Measurements from ENCODE around the gene EHF. TPM values are rescaled to one million over a fixed set of nuclear protein-coding genes. Genes with fewer than 3 reads are reported as not detected.

Gene EHF
- total and polyA plus RNA-seq, 2 of the 8 experiments (the other 6 are each of a cell fraction or from before 2014, with no cell fraction given): not detected

DNA sequence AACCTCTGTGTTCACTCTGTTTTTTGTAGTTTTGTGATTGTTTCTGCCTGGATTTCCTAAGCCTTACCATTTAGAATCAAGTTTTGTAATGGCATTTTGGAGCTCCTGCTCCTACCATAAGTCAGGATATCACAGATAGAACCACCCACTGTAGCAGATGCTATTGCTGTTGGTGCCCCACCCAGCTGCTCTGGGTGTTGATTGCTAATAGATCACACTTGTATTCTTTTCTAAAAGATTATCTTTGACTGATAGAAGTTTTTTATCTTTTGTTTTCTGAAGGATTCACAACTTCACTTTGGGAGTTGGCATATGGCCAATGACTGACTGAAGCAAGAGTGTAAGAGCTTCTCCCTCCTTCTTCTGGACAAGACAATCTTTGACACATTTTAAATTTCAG is 76.0 kb downstream of the EHF start:
- H3K14ac ChIP-seq (ENCODE audit: insufficient read length): no peak overlapping the region
- H3K36me3 ChIP-seq (ENCODE audit: control insufficient read depth in 2 of 4, insufficient read depth in 4 of 4, low read length in 3 of 4): peaks cover 0 to 8% (median 2%) of the 10 kb centered on the region in 4 experiments; a peak in 4 of 8 replicates
- no peaks in the 10 kb centered on the region for H3K9me3 ChIP-seq (ENCODE audit: insufficient read depth in 2 of 2, low read depth in 1 of 2, low read length in 1 of 2)
- H3K79me1 ChIP-seq (ENCODE audit: low read depth, low read length): no peaks in the 10 kb centered on the region; the same call in 1 of the 2 replicates
- POLR2A ChIA-PET (ENCODE audit: partially characterized antibody): no interaction called here
- no peak overlapping the region for H3K27ac ChIP-seq (ENCODE audit: low read depth, low read length)
- no peaks in the 10 kb centered on the region for H4K20me1 ChIP-seq (replicated peaks in 1 of 2; ENCODE audit: control insufficient read depth in 1 of 2, insufficient read depth in 2 of 2, low read length in 2 of 2)
- H4K5ac ChIP-seq (ENCODE audit: insufficient read length, low read depth, low read length): no peak overlapping the region
- H3K23ac ChIP-seq (ENCODE audit: insufficient read length): no peak overlapping the region
- H2AFZ ChIP-seq (ENCODE audit: low read length): no peak overlapping the region
- CTCF ChIA-PET (ENCODE audit: partially characterized antibody): interaction anchor here (0.6 kb wide), 1 partner anchor 17 kb away, joined by 3 read pairs; no protein-coding TSS in a partner anchor
- H2BK5ac ChIP-seq (ENCODE audit: low read depth, low read length): no peak overlapping the region
- FAIRE-seq: no peak
- no peak overlapping the region for H3K4me2 ChIP-seq (ENCODE audit: insufficient read depth in 1 of 2, low read depth in 2 of 2, low read length in 2 of 2)
- no peak overlapping the region for H2BK20ac ChIP-seq (ENCODE audit: low read length)
- no peak overlapping the region for H3K4ac ChIP-seq (replicated peaks; ENCODE audit: insufficient read length, low read depth, low read length)
- H3K79me2 ChIP-seq (ENCODE audit: control insufficient read depth in 1 of 2, insufficient read depth in 2 of 2, low read length in 2 of 2): peaks cover 4 to 68% of the 10 kb centered on the region in 2 experiments; a peak in 3 of 4 replicates
- no peaks in the 10 kb centered on the region for H3K23me2 ChIP-seq (ENCODE audit: low read depth, low read length)
- H2BK12ac ChIP-seq (ENCODE audit: low read depth, low read length): no peak overlapping the region
- H3K4me3 ChIP-seq (ENCODE audit: extremely low read depth in 1 of 4, insufficient read depth in 2 of 4, low read depth in 3 of 4, low read length in 4 of 4): no peak overlapping the region
- H3K56ac ChIP-seq (replicated peaks; ENCODE audit: insufficient read length, low read depth, low read length): no peak overlapping the region
- H3K4me1 ChIP-seq (replicated peaks in 1 of 4; ENCODE audit: control insufficient read depth in 3 of 4, insufficient read depth in 4 of 4, low read length in 3 of 4): no peaks in the 10 kb centered on the region
- no peak overlapping the region for H2AK5ac ChIP-seq (ENCODE audit: low read depth, low read length)
- H4K8ac ChIP-seq (ENCODE audit: extremely low read depth, insufficient read depth, low read length): no peak overlapping the region
- no peak for TF ChIP-seq EGR1 (IDR thresholded peaks at IDR 0.05; ENCODE audit: borderline replicate concordance, low read depth, low read length)
- H3K27me3 ChIP-seq (replicated peaks in 1 of 4; ENCODE audit: control insufficient read depth in 3 of 4, extremely low read depth in 1 of 4, insufficient read depth in 3 of 4, low read length in 3 of 4): no peaks in the 10 kb centered on the region
- H2BK120ac ChIP-seq (replicated peaks; ENCODE audit: low read depth, low read length): no peak overlapping the region
- H3K9ac ChIP-seq (replicated peaks in 1 of 4; ENCODE audit: extremely low read depth in 1 of 4, low read depth in 3 of 4, low read length in 3 of 4): no peak overlapping the region
- no peak overlapping the region for H3K18ac ChIP-seq (ENCODE audit: extremely low read depth, low read length)
- no peak overlapping the region for H4K91ac ChIP-seq (replicated peaks; ENCODE audit: insufficient read length, low read length)
- H2BK15ac ChIP-seq (ENCODE audit: low read length): no peak overlapping the region
- DNase-seq (ENCODE audit: low read depth in 1 of 2, low spot score in 2 of 2): no peak
